Ishikawa (cell line): ENCODE data around the gene CEP76.

Experiments
- CEBPB ChIP-seq: IDR thresholded peaks from 2 replicates; pipeline ENCODE4 v1.6.1; 2012
- CREB1 ChIP-seq: IDR thresholded peaks from 2 replicates; pipeline ENCODE4 v1.6.1; 2012; ENCODE audit warnings: low read depth
- EGR1 ChIP-seq: IDR thresholded peaks from 2 replicates; pipeline ENCODE4 v1.6.1; 2012
- EP300 ChIP-seq: IDR thresholded peaks from 2 replicates; pipeline ENCODE4 v1.6.1; 2012; ENCODE audit warnings: borderline replicate concordance
- MAX ChIP-seq: IDR thresholded peaks from 2 replicates; pipeline ENCODE4 v1.6.1; 2012
- NFIC ChIP-seq: IDR thresholded peaks from 2 replicates; pipeline ENCODE4 v1.6.1; 2012
- RAD21 ChIP-seq: IDR thresholded peaks from 2 replicates; pipeline ENCODE4 v1.6.1; 2012; ENCODE audit warnings: low read depth
- TAF1 ChIP-seq: IDR thresholded peaks from 2 replicates; pipeline ENCODE4 v1.6.1; 2012; ENCODE audit warnings: low read depth, mild to moderate bottlenecking
- TCF12 ChIP-seq: IDR thresholded peaks from 2 replicates; pipeline ENCODE4 v1.6.1; 2012; ENCODE audit warnings: low read depth
- TEAD4 ChIP-seq: IDR thresholded peaks from 2 replicates; pipeline ENCODE4 v1.6.1; 2012
- USF1 ChIP-seq: IDR thresholded peaks from 2 replicates; pipeline ENCODE4 v1.6.1; 2012
- ZBTB7A ChIP-seq: IDR thresholded peaks from 2 replicates; pipeline ENCODE4 v1.6.1; 2012; ENCODE audit warnings: low read depth

DNA sequence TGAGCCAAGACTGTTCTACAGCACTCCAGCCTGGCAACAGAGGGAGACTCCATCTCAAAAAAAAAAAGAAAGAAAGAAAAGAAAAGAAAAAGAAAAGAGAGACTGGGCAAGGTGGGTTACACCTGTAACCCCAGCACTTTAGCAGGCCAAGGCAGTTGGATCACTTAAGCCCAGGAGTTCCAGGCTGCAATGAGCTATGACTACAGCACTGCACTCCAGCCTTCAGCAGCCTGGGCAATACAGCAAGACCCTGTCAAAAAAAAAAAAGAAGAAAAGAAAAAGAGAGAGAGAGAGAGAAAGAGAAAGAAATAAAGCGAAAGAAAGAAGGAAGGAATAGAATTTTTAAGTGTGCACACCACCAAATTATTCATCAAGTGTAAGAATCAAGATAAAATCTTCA, 47.6 kb downstream of the CEP76 start:
- TF ChIP-seq CREB1 (no peak), EP300 (no peak), MAX (no peak), USF1 (no peak), TEAD4 (no peak), ZBTB7A (no peak), NFIC (no peak), RAD21 (no peak), EGR1 (no peak), CEBPB (no peak), TCF12 (no peak), TAF1 (no peak)
